DOHH2 (cell line): Measurements from ENCODE around the gene CD59.

Source experiments
- H3F3A ChIP-seq: fragments of 200-600 bp; sonication (generic), shearing (Covaris generic); 2 replicates; pipeline ENCODE4 v1.6.0; 2016; ENCODE audit warnings: antibody characterized with exemption, mild to moderate bottlenecking; ENCODE audit not compliant: control insufficient read depth, insufficient read depth
- H3K27ac ChIP-seq: fragments of 200-600 bp; sonication (generic); 2 replicates; pipeline ENCODE4 v1.5.1; 2014; ENCODE audit warnings: low read depth, mild to moderate bottlenecking, low read length, moderate library complexity
- H3K27me3 ChIP-seq: fragments of 200-600 bp; sonication (generic); 2 replicates; pipeline ENCODE4 v1.6.1; 2014; ENCODE audit warnings: mild to moderate bottlenecking, low read length, mixed read lengths; ENCODE audit not compliant: control insufficient read depth
- H3K36me3 ChIP-seq: fragments of 200-600 bp; sonication (generic); 2 replicates; pipeline ENCODE4 v1.6.1; 2014; ENCODE audit warnings: mild to moderate bottlenecking, low read length, moderate library complexity, mixed read lengths; ENCODE audit not compliant: control insufficient read depth
- H3K4me1 ChIP-seq: fragments of 200-600 bp; sonication (generic); 2 replicates; pipeline ENCODE4 v1.6.1; 2014; ENCODE audit warnings: mild to moderate bottlenecking, low read length, mixed read lengths; ENCODE audit not compliant: control insufficient read depth
- H3K4me2 ChIP-seq: fragments of 200-600 bp; sonication (generic); 2 replicates; pipeline ENCODE4 v1.6.0; 2014; ENCODE audit warnings: mild to moderate bottlenecking, low read length, moderate library complexity
- H3K4me3 ChIP-seq: fragments of 200-600 bp; sonication (generic); 2 replicates; pipeline ENCODE4 v1.5.1; 2014; ENCODE audit warnings: mild to moderate bottlenecking, low read length, mixed read lengths
- H3K79me2 ChIP-seq: fragments of 200-600 bp; sonication (generic); 2 replicates; pipeline ENCODE4 v1.6.1; 2014; ENCODE audit warnings: mild to moderate bottlenecking, low read length, mixed read lengths; ENCODE audit not compliant: control insufficient read depth
- H3K9me2 ChIP-seq: fragments of 200-600 bp; sonication (generic); replicated peaks from 2 replicates; pipeline ENCODE4 v1.6.1; 2014; ENCODE audit warnings: mild to moderate bottlenecking, low read length, mixed read lengths; ENCODE audit not compliant: control insufficient read depth
- H3K9me3 ChIP-seq: fragments of 200-600 bp; sonication (generic); 2 replicates; pipeline ENCODE4 v1.6.1; 2014; ENCODE audit warnings: antibody characterized with exemption, low read length, mixed read lengths; ENCODE audit not compliant: control insufficient read depth, insufficient read depth
- H4K20me1 ChIP-seq: fragments of 200-600 bp; sonication (generic); 2 replicates; pipeline ENCODE4 v1.6.0; 2014; ENCODE audit warnings: low read depth, mild to moderate bottlenecking, antibody characterized with exemption, low read length, moderate library complexity; ENCODE audit not compliant: control insufficient read depth, insufficient read depth
- CTCF ChIP-seq: fragments of 200-600 bp; sonication (generic); IDR thresholded peaks from one replicate; pipeline ENCODE4 v1.5.1; 2014; ENCODE audit warnings: antibody characterized with exemption, mild to moderate bottlenecking, low read depth, low read length; ENCODE audit not compliant: poor library complexity, severe bottlenecking
- EZH2phosphoT487 ChIP-seq: fragments of 200-600 bp; sonication (generic); IDR thresholded peaks from 2 replicates; pipeline ENCODE4 v1.6.1; 2017; ENCODE audit warnings: borderline replicate concordance, mild to moderate bottlenecking, antibody characterized with exemption, low read length, moderate library complexity, mixed read lengths

Gene CD59

GRCh38 chr11:33751878-33752277 is 15.7 kb upstream of the CD59 start:
- no peaks in the 10 kb centered on the region for H3K9me3 ChIP-seq
- H3K4me3 ChIP-seq, result no peak overlapping the region
- TF ChIP-seq EZH2phosphoT487 (no peak), CTCF (no peak)
- no peak overlapping the region for H3K27ac ChIP-seq
- no peaks in the 10 kb centered on the region for H3K79me2 ChIP-seq
- H3K9me2 ChIP-seq, result no peaks in the 10 kb centered on the region
- no peaks in the 10 kb centered on the region for H3K27me3 ChIP-seq
- H3K4me2 ChIP-seq, result no peak overlapping the region
- H4K20me1 ChIP-seq, result no peaks in the 10 kb centered on the region
- peaks cover 25% of the 10 kb centered on the region for H3K36me3 ChIP-seq
- peaks cover 10% of the 10 kb centered on the region for H3K4me1 ChIP-seq
- H3F3A ChIP-seq, result no peaks in the 10 kb centered on the region

DNA sequence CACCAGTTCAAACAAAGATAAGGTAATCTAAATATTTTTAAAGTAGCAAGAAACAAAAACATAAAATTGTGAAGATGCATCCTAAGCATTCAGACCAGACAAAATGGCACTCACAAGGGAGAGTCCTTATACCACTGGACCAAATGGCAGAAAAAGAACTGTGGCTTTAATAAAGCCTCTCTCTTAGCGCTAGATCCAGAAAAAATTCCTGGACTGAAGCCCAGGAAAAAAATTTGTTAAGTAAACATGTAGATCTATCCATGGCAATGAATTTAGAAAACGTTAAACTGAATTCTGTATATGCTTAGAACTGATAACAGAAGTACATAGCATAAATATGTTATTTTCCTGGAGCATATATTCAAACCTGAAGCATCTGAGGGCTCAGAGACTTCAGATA is 11.8 kb upstream of the CD59 start:
- Histone ChIP-seq H4K20me1 (no peaks in the 10 kb centered on the region), H3F3A (no peaks in the 10 kb centered on the region), H3K4me2 (no peak overlapping the region), H3K4me1 (peaks cover under 1% of the 10 kb centered on the region), H3K9me3 (no peaks in the 10 kb centered on the region), H3K27ac (no peak overlapping the region), H3K79me2 (no peaks in the 10 kb centered on the region), H3K36me3 (peaks cover 8% of the 10 kb centered on the region; the same call in 1 of the 2 replicates), H3K4me3 (no peak overlapping the region), H3K27me3 (no peaks in the 10 kb centered on the region), H3K9me2 (no peaks in the 10 kb centered on the region)
- no peak for TF ChIP-seq CTCF
- TF ChIP-seq EZH2phosphoT487, result no peak

DNA sequence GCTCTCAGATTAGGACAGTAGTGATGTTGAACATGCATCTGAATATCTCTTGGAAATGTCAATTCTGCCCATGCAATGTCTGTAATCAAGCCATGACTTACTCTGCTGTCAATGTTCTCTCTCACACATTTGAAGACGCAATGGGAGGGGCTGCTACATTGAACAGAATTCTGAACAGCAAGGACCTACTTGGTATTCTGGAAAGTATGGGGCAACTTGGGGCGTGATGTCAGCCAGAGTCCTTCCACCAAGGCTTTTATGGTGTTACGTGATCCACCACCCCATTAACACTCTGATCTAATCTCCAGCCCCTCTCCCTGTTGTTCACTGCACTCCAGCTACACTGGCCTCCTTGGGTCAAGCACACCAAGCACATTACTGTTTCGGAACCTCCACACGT is 7.1 kb upstream of the CD59 start:
- Histone ChIP-seq H3K36me3 (peaks cover 3% of the 10 kb centered on the region; the same call in 1 of the 2 replicates), H4K20me1 (no peaks in the 10 kb centered on the region), H3K27me3 (no peaks in the 10 kb centered on the region), H3K4me2 (no peak overlapping the region), H3K9me2 (no peaks in the 10 kb centered on the region), H3F3A (no peaks in the 10 kb centered on the region), H3K79me2 (no peaks in the 10 kb centered on the region), H3K27ac (no peak overlapping the region), H3K4me3 (no peak overlapping the region), H3K9me3 (no peaks in the 10 kb centered on the region), H3K4me1 (no peaks in the 10 kb centered on the region)
- no peak for TF ChIP-seq CTCF
- TF ChIP-seq EZH2phosphoT487, result no peak
